HepG2 (cell line): ENCODE measurements around the gene RNF5. TPM values are rescaled to one million over a fixed set of nuclear protein-coding genes. Genes with fewer than 3 reads are reported as not detected.

Experiments
- CCAR2 ChIP-seq: fragments of 200-400 bp; formaldehyde crosslinking; optimal IDR thresholded peaks from 2 replicates; pipeline ENCODE3; 2018; ENCODE audit warnings: low read depth, mild to moderate bottlenecking, low read length, moderate library complexity
- CENPX ChIP-seq: sonication (generic); formaldehyde crosslinking; IDR thresholded peaks from 2 replicates; pipeline ENCODE4 v1.9.0; 2021; ENCODE audit warnings: mild to moderate bottlenecking, missing genetic modification reagents, moderate library complexity
- DMAP1 ChIP-seq: IDR thresholded peaks from 2 replicates; pipeline ENCODE4 v1.6.1; 2016
- ESRRA ChIP-seq: sonication (generic); formaldehyde crosslinking; IDR thresholded peaks from 2 replicates; pipeline ENCODE4 v1.5.1; 2020; ENCODE audit warnings: mild to moderate bottlenecking, low read depth, missing genetic modification reagents
- REL ChIP-seq: sonication (generic); formaldehyde crosslinking; conservative IDR thresholded peaks from 2 replicates; pipeline ENCODE4 v1.8.0; 2022; ENCODE audit warnings: mild to moderate bottlenecking, missing genetic modification reagents, moderate library complexity
- SIN3A ChIP-seq: IDR thresholded peaks from 2 replicates; pipeline ENCODE4 v1.6.1; 2011; ENCODE audit warnings: low read depth, mild to moderate bottlenecking, control low read depth, low read length, borderline replicate concordance
- ZNF143 ChIP-seq: sonication (generic); formaldehyde crosslinking; IDR thresholded peaks from 2 replicates; pipeline ENCODE4 v1.4.0; 2020; ENCODE audit warnings: missing genetic modification reagents
- ZNF782 ChIP-seq: sonication (generic); formaldehyde crosslinking; IDR thresholded peaks from 2 replicates; pipeline ENCODE4 v1.4.0; 2020; ENCODE audit warnings: missing genetic modification reagents, mild to moderate bottlenecking, borderline replicate concordance
- ZNF841 ChIP-seq: sonication (generic); formaldehyde crosslinking; IDR thresholded peaks from 2 replicates; pipeline ENCODE4 v1.8.1; 2023; ENCODE audit warnings: missing genetic modification reagents, borderline replicate concordance
- polyA plus RNA-seq, 8 experiments: library from polyadenylated mRNA; depleted of rRNA in 3 of 8; stranded (reverse) in 7 of 8; unstranded in 1 of 8; fragments of >200 nt; fragmentation: Illumina TruSeq in 4 of 8; extraction: Trizol in 4 of 8; gene quantifications; 2 replicates each; pipeline versions ENCODE4 v1.2.1 to v1.2.3, GENCODE V29; 2011 to 2016; ENCODE audit warnings: low read depth in 4 of 8, missing spikeins in 1 of 8, mixed read lengths in 1 of 8; ENCODE audit not compliant: insufficient read depth in 1 of 8
- total RNA-seq, 5 experiments: library from RNA; depleted of rRNA; stranded (reverse); fragments of >200 nt; fragmentation: Illumina TruSeq; extraction: Trizol; gene quantifications; 2 replicates each; pipeline ENCODE4 v1.2.3, GENCODE V29; 2016; ENCODE audit warnings: low read depth in 1 of 5
- TF ChIP-seq, protein P1 (sequence below): sonication (generic); formaldehyde crosslinking; IDR thresholded peaks from 2 replicates; pipeline ENCODE4 v1.4.0; 2020; ENCODE audit warnings: mild to moderate bottlenecking, missing genetic modification reagents
- TF ChIP-seq, protein P2 (sequence below): sonication (generic); formaldehyde crosslinking; IDR thresholded peaks from 2 replicates; pipeline ENCODE4 v1.8.0; 2022; ENCODE audit warnings: mild to moderate bottlenecking, missing genetic modification reagents, borderline replicate concordance
- TF ChIP-seq, protein P3 (sequence below): sonication (generic); formaldehyde crosslinking; IDR thresholded peaks from 2 replicates; pipeline ENCODE4 v1.4.0; 2020; ENCODE audit warnings: missing genetic modification reagents
- TF ChIP-seq, protein P4 (sequence below): sonication (generic); formaldehyde crosslinking; IDR thresholded peaks from 2 replicates; pipeline ENCODE4 v1.5.0; 2020; ENCODE audit warnings: missing genetic modification reagents, mild to moderate bottlenecking, borderline replicate concordance
- TF ChIP-seq, protein P5 (sequence below): sonication (generic); formaldehyde crosslinking; IDR thresholded peaks from 2 replicates; pipeline ENCODE4 v1.4.0; 2020; ENCODE audit warnings: missing genetic modification reagents
- TF ChIP-seq, protein P6 (sequence below): sonication (generic); formaldehyde crosslinking; IDR thresholded peaks from 2 replicates; pipeline ENCODE4 v1.4.0; 2020; ENCODE audit warnings: missing genetic modification reagents

The RNF5 gene
- total and polyA plus RNA-seq, 2 of the 13 experiments (the other 11 are each of a cell fraction or from before 2014, with no cell fraction given) = 98.0 to 131 TPM

DNA sequence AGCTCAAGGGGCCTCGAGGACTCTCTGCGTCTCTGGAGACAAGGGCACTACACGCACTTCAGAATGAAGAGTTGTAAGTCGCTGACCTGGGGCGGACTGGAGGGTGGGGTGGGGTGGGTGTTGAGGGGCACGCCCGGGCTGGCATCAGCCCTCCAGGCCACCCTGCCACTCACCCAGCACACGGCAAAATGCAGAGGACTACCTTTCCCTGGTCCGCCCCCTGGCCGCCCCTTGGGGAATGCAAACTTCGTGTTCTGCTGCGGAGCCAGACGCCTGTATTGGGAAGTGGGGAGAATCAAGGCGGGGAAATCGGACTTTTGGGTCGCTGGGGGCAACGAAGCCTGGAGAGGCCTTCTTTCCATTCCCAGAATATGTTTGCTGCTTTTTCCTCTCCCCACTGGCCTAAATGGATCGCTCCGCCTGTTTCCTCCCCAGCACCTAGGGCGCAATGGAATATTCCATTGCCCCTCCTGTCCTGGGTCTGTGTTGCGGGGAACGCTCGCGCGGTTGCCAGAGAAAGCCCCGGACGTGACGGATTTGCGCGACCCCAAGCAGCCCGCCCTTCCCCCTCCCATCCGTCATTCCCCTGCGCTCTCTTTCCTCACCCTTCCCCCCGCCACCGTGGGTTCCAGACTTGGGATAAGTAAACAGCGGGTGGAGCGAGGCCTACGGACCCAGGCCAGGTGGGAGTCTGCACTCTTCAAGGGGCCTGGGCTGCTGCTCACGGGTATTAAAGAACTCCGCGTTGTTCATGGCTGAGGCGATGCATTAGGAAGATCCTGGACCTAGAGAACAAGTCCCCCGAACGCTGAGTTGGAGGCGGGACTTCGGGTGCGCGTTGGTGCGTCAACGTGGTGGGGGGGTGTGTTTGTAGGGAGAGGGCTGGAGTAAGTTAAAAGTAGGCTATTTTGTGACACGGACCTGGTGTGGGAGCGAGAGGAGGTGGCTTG lies 24.4 kb upstream of the RNF5 start, which contains the start of gene PPT2 (continued):
- TF ChIP-seq, protein P1, sequence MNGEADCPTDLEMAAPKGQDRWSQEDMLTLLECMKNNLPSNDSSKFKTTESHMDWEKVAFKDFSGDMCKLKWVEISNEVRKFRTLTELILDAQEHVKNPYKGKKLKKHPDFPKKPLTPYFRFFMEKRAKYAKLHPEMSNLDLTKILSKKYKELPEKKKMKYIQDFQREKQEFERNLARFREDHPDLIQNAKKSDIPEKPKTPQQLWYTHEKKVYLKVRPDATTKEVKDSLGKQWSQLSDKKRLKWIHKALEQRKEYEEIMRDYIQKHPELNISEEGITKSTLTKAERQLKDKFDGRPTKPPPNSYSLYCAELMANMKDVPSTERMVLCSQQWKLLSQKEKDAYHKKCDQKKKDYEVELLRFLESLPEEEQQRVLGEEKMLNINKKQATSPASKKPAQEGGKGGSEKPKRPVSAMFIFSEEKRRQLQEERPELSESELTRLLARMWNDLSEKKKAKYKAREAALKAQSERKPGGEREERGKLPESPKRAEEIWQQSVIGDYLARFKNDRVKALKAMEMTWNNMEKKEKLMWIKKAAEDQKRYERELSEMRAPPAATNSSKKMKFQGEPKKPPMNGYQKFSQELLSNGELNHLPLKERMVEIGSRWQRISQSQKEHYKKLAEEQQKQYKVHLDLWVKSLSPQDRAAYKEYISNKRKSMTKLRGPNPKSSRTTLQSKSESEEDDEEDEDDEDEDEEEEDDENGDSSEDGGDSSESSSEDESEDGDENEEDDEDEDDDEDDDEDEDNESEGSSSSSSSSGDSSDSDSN (CRISPR knock-in tag) = no peak; the same call in 1 of the 2 replicates
- TF ChIP-seq, protein P2, sequence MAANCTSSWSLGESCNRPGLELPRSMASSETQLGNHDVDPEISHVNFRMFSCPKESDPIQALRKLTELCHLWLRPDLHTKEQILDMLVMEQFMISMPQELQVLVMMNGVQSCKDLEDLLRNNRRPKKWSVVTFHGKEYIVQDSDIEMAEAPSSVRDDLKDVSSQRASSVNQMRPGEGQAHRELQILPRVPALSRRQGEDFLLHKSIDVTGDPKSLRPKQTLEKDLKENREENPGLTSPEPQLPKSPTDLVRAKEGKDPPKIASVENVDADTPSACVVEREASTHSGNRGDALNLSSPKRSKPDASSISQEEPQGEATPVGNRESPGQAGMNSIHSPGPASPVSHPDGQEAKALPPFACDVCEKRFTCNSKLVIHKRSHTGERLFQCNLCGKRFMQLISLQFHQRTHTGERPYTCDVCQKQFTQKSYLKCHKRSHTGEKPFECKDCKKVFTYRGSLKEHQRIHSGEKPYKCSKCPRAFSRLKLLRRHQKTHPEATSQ (CRISPR knock-in tag) = peak; percentile 31; the same call in 1 of the 2 replicates
- TF ChIP-seq, protein P3, sequence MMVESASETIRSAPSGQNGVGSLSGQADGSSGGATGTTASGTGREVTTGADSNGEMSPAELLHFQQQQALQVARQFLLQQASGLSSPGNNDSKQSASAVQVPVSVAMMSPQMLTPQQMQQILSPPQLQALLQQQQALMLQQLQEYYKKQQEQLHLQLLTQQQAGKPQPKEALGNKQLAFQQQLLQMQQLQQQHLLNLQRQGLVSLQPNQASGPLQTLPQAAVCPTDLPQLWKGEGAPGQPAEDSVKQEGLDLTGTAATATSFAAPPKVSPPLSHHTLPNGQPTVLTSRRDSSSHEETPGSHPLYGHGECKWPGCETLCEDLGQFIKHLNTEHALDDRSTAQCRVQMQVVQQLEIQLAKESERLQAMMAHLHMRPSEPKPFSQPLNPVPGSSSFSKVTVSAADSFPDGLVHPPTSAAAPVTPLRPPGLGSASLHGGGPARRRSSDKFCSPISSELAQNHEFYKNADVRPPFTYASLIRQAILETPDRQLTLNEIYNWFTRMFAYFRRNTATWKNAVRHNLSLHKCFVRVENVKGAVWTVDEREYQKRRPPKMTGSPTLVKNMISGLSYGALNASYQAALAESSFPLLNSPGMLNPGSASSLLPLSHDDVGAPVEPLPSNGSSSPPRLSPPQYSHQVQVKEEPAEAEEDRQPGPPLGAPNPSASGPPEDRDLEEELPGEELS (CRISPR knock-in tag) = peak; percentile 71
- TF ChIP-seq, protein P4, sequence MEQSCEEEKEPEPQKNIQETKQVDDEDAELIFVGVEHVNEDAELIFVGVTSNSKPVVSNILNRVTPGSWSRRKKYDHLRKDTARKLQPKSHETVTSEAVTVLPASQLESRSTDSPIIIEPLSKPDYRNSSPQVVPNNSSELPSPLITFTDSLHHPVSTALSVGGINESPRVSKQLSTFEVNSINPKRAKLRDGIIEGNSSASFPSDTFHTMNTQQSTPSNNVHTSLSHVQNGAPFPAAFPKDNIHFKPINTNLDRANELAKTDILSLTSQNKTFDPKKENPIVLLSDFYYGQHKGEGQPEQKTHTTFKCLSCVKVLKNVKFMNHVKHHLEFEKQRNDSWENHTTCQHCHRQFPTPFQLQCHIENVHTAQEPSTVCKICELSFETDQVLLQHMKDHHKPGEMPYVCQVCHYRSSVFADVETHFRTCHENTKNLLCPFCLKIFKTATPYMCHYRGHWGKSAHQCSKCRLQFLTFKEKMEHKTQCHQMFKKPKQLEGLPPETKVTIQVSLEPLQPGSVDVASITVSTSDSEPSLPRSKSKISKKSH = peak; percentile 15; the same call in 1 of the 2 replicates
- TF ChIP-seq CENPX = no peak
- TF ChIP-seq ZNF782 = peak; percentile 81; the same call in 1 of the 2 replicates
- peak; percentile 44; the same call in 1 of the 2 replicates for TF ChIP-seq ZNF143
- TF ChIP-seq DMAP1 (CRISPR knock-in tag) = peak; percentile 87; the same call in 1 of the 2 replicates
- no peak for TF ChIP-seq CCAR2
- TF ChIP-seq, protein P5, sequence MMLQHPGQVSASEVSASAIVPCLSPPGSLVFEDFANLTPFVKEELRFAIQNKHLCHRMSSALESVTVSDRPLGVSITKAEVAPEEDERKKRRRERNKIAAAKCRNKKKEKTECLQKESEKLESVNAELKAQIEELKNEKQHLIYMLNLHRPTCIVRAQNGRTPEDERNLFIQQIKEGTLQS (CRISPR knock-in tag) = peak; percentile 18; the same call in 1 of the 2 replicates
- peak; percentile 97; the same call in 1 of the 2 replicates for TF ChIP-seq SIN3A
- TF ChIP-seq ZNF841 (CRISPR knock-in tag) = no peak
- peak; percentile 46; the same call in 1 of the 2 replicates for TF ChIP-seq ESRRA
- TF ChIP-seq, protein P6, sequence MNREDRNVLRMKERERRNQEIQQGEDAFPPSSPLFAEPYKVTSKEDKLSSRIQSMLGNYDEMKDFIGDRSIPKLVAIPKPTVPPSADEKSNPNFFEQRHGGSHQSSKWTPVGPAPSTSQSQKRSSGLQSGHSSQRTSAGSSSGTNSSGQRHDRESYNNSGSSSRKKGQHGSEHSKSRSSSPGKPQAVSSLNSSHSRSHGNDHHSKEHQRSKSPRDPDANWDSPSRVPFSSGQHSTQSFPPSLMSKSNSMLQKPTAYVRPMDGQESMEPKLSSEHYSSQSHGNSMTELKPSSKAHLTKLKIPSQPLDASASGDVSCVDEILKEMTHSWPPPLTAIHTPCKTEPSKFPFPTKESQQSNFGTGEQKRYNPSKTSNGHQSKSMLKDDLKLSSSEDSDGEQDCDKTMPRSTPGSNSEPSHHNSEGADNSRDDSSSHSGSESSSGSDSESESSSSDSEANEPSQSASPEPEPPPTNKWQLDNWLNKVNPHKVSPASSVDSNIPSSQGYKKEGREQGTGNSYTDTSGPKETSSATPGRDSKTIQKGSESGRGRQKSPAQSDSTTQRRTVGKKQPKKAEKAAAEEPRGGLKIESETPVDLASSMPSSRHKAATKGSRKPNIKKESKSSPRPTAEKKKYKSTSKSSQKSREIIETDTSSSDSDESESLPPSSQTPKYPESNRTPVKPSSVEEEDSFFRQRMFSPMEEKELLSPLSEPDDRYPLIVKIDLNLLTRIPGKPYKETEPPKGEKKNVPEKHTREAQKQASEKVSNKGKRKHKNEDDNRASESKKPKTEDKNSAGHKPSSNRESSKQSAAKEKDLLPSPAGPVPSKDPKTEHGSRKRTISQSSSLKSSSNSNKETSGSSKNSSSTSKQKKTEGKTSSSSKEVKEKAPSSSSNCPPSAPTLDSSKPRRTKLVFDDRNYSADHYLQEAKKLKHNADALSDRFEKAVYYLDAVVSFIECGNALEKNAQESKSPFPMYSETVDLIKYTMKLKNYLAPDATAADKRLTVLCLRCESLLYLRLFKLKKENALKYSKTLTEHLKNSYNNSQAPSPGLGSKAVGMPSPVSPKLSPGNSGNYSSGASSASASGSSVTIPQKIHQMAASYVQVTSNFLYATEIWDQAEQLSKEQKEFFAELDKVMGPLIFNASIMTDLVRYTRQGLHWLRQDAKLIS (CRISPR knock-in tag) = no peak; the same call in 1 of the 2 replicates
- TF ChIP-seq REL (CRISPR knock-in tag) = no peak
